ENCODE measurements around the gene NSRP1. TPM values are rescaled to one million over a fixed set of nuclear protein-coding genes. Genes with fewer than 3 reads are reported as not detected.

NSRP1 gene
- total and polyA plus RNA-seq, 2 of the 13 experiments (the other 11 are each of a cell fraction or from before 2014, with no cell fraction given) = 7.0 to 14.3 TPM

DNA sequence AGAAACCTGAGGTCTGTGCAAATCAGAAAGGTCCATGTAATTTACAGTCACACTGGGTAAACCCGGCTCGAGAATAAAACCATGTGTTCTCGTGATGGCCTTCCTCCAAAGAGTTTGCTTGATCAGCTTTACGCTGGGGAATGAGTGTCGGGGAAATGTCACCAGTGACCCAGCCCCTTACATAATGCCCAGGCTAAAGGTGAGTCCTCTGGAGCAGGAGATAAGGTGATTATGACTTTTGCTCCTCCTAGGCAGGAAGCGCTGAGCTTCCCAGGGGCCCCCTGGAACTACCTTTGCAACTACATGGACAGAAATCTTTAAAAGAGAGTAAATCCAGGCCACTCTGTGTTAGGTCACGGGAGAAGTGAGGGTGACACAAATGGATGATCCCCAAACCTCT is 103.2 kb downstream of the NSRP1 start (continued):
- TF ChIP-seq GATAD2A (CRISPR knock-in tag; IDR thresholded peaks at IDR 0.05) (peak; percentile 66), CHCHD3 (CRISPR knock-in tag; IDR thresholded peaks at IDR 0.05) (no peak), SIX1 (CRISPR knock-in tag; IDR thresholded peaks at IDR 0.05; ENCODE audit: borderline replicate concordance) (no peak), ATRX (CRISPR knock-in tag; IDR thresholded peaks at IDR 0.05; ENCODE audit: borderline replicate concordance) (no peak), GABPB1 (CRISPR knock-in tag; IDR thresholded peaks at IDR 0.05) (no peak), ZNF598 (CRISPR knock-in tag; IDR thresholded peaks at IDR 0.05; ENCODE audit: borderline replicate concordance) (no peak), CBX5 (CRISPR knock-in tag; IDR thresholded peaks at IDR 0.05; ENCODE audit: borderline replicate concordance) (no peak), ZNF776 (CRISPR knock-in tag; IDR thresholded peaks at IDR 0.05) (no peak), SIN3B (IDR thresholded peaks at IDR 0.05; ENCODE audit: low read length) (no peak), HES4 (CRISPR knock-in tag; IDR thresholded peaks at IDR 0.05; ENCODE audit: borderline replicate concordance) (no peak), ZNF780A (CRISPR knock-in tag; IDR thresholded peaks at IDR 0.05) (no peak), RARA (CRISPR knock-in tag; IDR thresholded peaks at IDR 0.05) (peak; percentile 74), ZNF83 (CRISPR knock-in tag; IDR thresholded peaks at IDR 0.05; ENCODE audit: borderline replicate concordance) (no peak), TRIM24 (CRISPR knock-in tag; IDR thresholded peaks at IDR 0.05) (no peak)
- TF ChIP-seq, protein P1, sequence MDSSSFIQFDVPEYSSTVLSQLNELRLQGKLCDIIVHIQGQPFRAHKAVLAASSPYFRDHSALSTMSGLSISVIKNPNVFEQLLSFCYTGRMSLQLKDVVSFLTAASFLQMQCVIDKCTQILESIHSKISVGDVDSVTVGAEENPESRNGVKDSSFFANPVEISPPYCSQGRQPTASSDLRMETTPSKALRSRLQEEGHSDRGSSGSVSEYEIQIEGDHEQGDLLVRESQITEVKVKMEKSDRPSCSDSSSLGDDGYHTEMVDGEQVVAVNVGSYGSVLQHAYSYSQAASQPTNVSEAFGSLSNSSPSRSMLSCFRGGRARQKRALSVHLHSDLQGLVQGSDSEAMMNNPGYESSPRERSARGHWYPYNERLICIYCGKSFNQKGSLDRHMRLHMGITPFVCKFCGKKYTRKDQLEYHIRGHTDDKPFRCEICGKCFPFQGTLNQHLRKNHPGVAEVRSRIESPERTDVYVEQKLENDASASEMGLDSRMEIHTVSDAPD (CRISPR knock-in tag; IDR thresholded peaks at IDR 0.05) = no peak
- TF ChIP-seq, protein P2, sequence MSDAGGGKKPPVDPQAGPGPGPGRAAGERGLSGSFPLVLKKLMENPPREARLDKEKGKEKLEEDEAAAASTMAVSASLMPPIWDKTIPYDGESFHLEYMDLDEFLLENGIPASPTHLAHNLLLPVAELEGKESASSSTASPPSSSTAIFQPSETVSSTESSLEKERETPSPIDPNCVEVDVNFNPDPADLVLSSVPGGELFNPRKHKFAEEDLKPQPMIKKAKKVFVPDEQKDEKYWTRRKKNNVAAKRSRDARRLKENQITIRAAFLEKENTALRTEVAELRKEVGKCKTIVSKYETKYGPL (CRISPR knock-in tag; IDR thresholded peaks at IDR 0.05) = peak; percentile 30; the same call in 1 of the 2 replicates
- TF ChIP-seq, protein P3, sequence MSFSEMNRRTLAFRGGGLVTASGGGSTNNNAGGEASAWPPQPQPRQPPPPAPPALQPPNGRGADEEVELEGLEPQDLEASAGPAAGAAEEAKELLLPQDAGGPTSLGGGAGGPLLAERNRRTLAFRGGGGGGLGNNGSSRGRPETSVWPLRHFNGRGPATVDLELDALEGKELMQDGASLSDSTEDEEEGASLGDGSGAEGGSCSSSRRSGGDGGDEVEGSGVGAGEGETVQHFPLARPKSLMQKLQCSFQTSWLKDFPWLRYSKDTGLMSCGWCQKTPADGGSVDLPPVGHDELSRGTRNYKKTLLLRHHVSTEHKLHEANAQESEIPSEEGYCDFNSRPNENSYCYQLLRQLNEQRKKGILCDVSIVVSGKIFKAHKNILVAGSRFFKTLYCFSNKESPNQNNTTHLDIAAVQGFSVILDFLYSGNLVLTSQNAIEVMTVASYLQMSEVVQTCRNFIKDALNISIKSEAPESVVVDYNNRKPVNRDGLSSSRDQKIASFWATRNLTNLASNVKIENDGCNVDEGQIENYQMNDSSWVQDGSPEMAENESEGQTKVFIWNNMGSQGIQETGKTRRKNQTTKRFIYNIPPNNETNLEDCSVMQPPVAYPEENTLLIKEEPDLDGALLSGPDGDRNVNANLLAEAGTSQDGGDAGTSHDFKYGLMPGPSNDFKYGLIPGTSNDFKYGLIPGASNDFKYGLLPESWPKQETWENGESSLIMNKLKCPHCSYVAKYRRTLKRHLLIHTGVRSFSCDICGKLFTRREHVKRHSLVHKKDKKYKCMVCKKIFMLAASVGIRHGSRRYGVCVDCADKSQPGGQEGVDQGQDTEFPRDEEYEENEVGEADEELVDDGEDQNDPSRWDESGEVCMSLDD (CRISPR knock-in tag; IDR thresholded peaks at IDR 0.05; ENCODE audit: borderline replicate concordance) = no peak
- TF ChIP-seq, protein P4, sequence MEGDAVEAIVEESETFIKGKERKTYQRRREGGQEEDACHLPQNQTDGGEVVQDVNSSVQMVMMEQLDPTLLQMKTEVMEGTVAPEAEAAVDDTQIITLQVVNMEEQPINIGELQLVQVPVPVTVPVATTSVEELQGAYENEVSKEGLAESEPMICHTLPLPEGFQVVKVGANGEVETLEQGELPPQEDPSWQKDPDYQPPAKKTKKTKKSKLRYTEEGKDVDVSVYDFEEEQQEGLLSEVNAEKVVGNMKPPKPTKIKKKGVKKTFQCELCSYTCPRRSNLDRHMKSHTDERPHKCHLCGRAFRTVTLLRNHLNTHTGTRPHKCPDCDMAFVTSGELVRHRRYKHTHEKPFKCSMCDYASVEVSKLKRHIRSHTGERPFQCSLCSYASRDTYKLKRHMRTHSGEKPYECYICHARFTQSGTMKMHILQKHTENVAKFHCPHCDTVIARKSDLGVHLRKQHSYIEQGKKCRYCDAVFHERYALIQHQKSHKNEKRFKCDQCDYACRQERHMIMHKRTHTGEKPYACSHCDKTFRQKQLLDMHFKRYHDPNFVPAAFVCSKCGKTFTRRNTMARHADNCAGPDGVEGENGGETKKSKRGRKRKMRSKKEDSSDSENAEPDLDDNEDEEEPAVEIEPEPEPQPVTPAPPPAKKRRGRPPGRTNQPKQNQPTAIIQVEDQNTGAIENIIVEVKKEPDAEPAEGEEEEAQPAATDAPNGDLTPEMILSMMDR (CRISPR knock-in tag; IDR thresholded peaks at IDR 0.05) = no peak
- TF ChIP-seq, protein P5, sequence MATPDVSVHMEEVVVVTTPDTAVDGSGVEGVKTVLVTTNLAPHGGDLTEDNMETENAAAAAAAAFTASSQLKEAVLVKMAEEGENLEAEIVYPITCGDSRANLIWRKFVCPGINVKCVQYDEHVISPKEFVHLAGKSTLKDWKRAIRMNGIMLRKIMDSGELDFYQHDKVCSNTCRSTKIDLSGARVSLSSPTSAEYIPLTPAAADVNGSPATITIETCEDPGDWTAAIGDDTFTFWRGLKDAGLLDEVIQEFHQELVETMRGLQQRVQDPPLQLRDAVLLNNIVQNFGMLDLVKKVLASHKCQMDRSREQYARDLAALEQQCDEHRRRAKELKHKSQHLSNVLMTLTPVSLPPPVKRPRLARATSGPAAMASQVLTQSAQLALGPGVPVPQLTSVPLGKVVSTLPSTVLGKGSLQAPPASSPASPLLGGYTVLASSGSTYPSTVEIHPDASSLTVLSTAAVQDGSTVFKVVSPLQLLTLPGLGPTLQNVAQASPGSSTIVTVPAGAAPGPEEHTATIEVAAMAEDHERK (CRISPR knock-in tag; IDR thresholded peaks at IDR 0.05; ENCODE audit: low read depth) = no peak
- TF ChIP-seq, protein P6, sequence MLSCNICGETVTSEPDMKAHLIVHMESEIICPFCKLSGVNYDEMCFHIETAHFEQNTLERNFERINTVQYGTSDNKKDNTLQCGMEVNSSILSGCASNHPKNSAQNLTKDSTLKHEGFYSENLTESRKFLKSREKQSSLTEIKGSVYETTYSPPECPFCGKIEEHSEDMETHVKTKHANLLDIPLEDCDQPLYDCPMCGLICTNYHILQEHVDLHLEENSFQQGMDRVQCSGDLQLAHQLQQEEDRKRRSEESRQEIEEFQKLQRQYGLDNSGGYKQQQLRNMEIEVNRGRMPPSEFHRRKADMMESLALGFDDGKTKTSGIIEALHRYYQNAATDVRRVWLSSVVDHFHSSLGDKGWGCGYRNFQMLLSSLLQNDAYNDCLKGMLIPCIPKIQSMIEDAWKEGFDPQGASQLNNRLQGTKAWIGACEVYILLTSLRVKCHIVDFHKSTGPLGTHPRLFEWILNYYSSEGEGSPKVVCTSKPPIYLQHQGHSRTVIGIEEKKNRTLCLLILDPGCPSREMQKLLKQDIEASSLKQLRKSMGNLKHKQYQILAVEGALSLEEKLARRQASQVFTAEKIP (CRISPR knock-in tag; IDR thresholded peaks at IDR 0.05; ENCODE audit: borderline replicate concordance) = no peak

Measured in HepG2 (cell line).